Measurements from ENCODE around the gene DISP3.
"Not testable (repeated sequence)": the region's sequence is repeated elsewhere in the genome, so short reads cannot be mapped to it uniquely, and the experiment has no call there.

DISP3 gene

GRCh38 chr1:11580049-11580448, 101.1 kb downstream of the DISP3 start:
- not testable (repeated sequence) for DNase-seq

- DNase-seq = no peak
These were observed 102.6 kb downstream of the DISP3 start for GRCh38 chr1:11581445-11581991.

GRCh38 chr1:11585389-11585788, 106.4 kb downstream of the DISP3 start:
- no peak for DNase-seq

All from cerebellar nuclear complex (tissue), 1 donor.